KMS-11 (cell line): ENCODE results near the gene IFT22.

Experiments used
- H2AFZ ChIP-seq: fragments of 200-600 bp; sonication (generic); 2 replicates; pipeline ENCODE4 v1.6.1; 2016; ENCODE audit warnings: antibody characterized with exemption, mixed run types, low read depth
- H3K27ac ChIP-seq: fragments of 200-600 bp; sonication (generic); 2 replicates; pipeline ENCODE4 v1.6.1; 2016; ENCODE audit warnings: mild to moderate bottlenecking, mixed run types
- H3K27me3 ChIP-seq: fragments of 200-600 bp; sonication (generic); 2 replicates; pipeline ENCODE4 v1.6.1; 2017; ENCODE audit warnings: mild to moderate bottlenecking, low read depth, mixed run types, moderate library complexity; ENCODE audit not compliant: insufficient read depth
- H3K36me3 ChIP-seq: fragments of 200-600 bp; sonication (generic); 2 replicates; pipeline ENCODE4 v1.6.1; 2017; ENCODE audit warnings: mild to moderate bottlenecking, mixed run types; ENCODE audit not compliant: insufficient read depth
- H3K4me1 ChIP-seq: fragments of 200-600 bp; sonication (generic); 2 replicates; pipeline ENCODE4 v1.6.1; 2016; ENCODE audit warnings: mild to moderate bottlenecking, low read depth, mixed run types; ENCODE audit not compliant: poor library complexity, severe bottlenecking
- H3K4me2 ChIP-seq: fragments of 200-600 bp; sonication (generic); 2 replicates; pipeline ENCODE4 v1.7.0; 2016; ENCODE audit warnings: mild to moderate bottlenecking, mixed run types
- H3K4me3 ChIP-seq: fragments of 200-600 bp; sonication (generic); IDR thresholded peaks from 2 replicates; pipeline ENCODE4 v1.6.1; 2017; ENCODE audit warnings: low read depth, low read length, mixed read lengths; ENCODE audit not compliant: insufficient read depth
- H3K79me2 ChIP-seq: fragments of 200-600 bp; sonication (generic); 2 replicates; pipeline ENCODE4 v1.6.1; 2016; ENCODE audit warnings: low read depth, mixed run types; ENCODE audit not compliant: insufficient read depth
- H3K9ac ChIP-seq: fragments of 200-600 bp; sonication (generic); 2 replicates; pipeline ENCODE4 v1.6.1; 2016; ENCODE audit warnings: mild to moderate bottlenecking, mixed run types
- H4K20me1 ChIP-seq: fragments of 200-600 bp; sonication (generic); 2 replicates; pipeline ENCODE4 v1.6.1; 2016; ENCODE audit warnings: mild to moderate bottlenecking, mixed run types; ENCODE audit not compliant: insufficient read depth
- CTCF ChIP-seq: fragments of 200-600 bp; sonication (generic); conservative IDR thresholded peaks from 2 replicates; pipeline ENCODE4 v1.6.1; 2017; ENCODE audit warnings: low read depth, mild to moderate bottlenecking, antibody characterized with exemption, low read length, moderate library complexity, mixed read lengths

Gene IFT22

GRCh38 chr7:101332026-101332425, 10.4 kb upstream of the IFT22 start:
- Histone ChIP-seq H3K36me3 (no peaks in the 10 kb centered on the region), H3K27me3 (peaks cover 32% of the 10 kb centered on the region; the same call in 1 of the 2 replicates), H4K20me1 (no peaks in the 10 kb centered on the region), H3K4me2 (no peak overlapping the region), H3K27ac (no peak overlapping the region), H3K4me3 (no peak overlapping the region), H3K9ac (no peak overlapping the region), H3K79me2 (no peaks in the 10 kb centered on the region), H3K4me1 (no peaks in the 10 kb centered on the region), H2AFZ (no peak overlapping the region)
- no peak for TF ChIP-seq CTCF

GRCh38 chr7:101330011-101330484, 8.4 kb upstream of the IFT22 start:
- no peak overlapping the region for H3K27ac ChIP-seq
- H3K4me1 ChIP-seq, result no peaks in the 10 kb centered on the region
- H3K79me2 ChIP-seq, result no peaks in the 10 kb centered on the region
- H3K27me3 ChIP-seq, result peaks cover 29% of the 10 kb centered on the region
- H3K9ac ChIP-seq, result no peak overlapping the region
- no peaks in the 10 kb centered on the region for H3K36me3 ChIP-seq
- H2AFZ ChIP-seq, result no peak overlapping the region
- H4K20me1 ChIP-seq, result no peaks in the 10 kb centered on the region
- H3K4me3 ChIP-seq, result no peak overlapping the region
- no peak for TF ChIP-seq CTCF
- no peak overlapping the region for H3K4me2 ChIP-seq

GRCh38 chr7:101328159-101328558, 6.5 kb upstream of the IFT22 start:
- peaks cover 37% of the 10 kb centered on the region for H3K27me3 ChIP-seq
- H3K9ac ChIP-seq, result no peak overlapping the region
- no peaks in the 10 kb centered on the region for H3K4me1 ChIP-seq
- H3K4me2 ChIP-seq, result no peak overlapping the region
- no peak overlapping the region for H3K4me3 ChIP-seq
- TF ChIP-seq CTCF, result no peak
- H3K27ac ChIP-seq, result no peak overlapping the region
- H3K36me3 ChIP-seq, result no peaks in the 10 kb centered on the region
- H3K79me2 ChIP-seq, result no peaks in the 10 kb centered on the region
- H4K20me1 ChIP-seq, result no peaks in the 10 kb centered on the region
- H2AFZ ChIP-seq, result no peak overlapping the region

- Histone ChIP-seq H3K4me3 (no peak overlapping the region), H3K9ac (no peak overlapping the region), H3K27ac (no peak overlapping the region), H4K20me1 (no peaks in the 10 kb centered on the region), H3K36me3 (no peaks in the 10 kb centered on the region), H3K79me2 (no peaks in the 10 kb centered on the region), H2AFZ (no peak overlapping the region), H3K4me2 (no peak overlapping the region), H3K27me3 (peaks cover under 1% of the 10 kb centered on the region; the same call in 1 of the 2 replicates), H3K4me1 (no peaks in the 10 kb centered on the region)
- TF ChIP-seq CTCF, result no peak
These were observed 2.2 kb downstream of the IFT22 start for GRCh38 chr7:101319401-101319800.

- Histone ChIP-seq H2AFZ (no peak overlapping the region), H4K20me1 (no peaks in the 10 kb centered on the region), H3K4me1 (no peaks in the 10 kb centered on the region), H3K4me3 (no peak overlapping the region), H3K9ac (no peak overlapping the region), H3K36me3 (no peaks in the 10 kb centered on the region), H3K27ac (no peak overlapping the region), H3K79me2 (no peaks in the 10 kb centered on the region), H3K4me2 (no peak overlapping the region), H3K27me3 (peaks cover 3% of the 10 kb centered on the region; the same call in 1 of the 2 replicates)
- peak; percentile 83 for TF ChIP-seq CTCF
These were observed 6.3 kb downstream of the IFT22 start for GRCh38 chr7:101315336-101315735.
